ENCODE data around the gene CLDN34. TPM values are rescaled to one million over a fixed set of nuclear protein-coding genes. Genes with fewer than 3 reads are reported as not detected.

Gene CLDN34
- total RNA-seq, 1 experiment from 2014 or later = 0.38 TPM

- no peak for DNase-seq
- Mint-ChIP-seq H3K4me1 (ENCODE audit: low read depth, unreplicated experiment) (no peaks in the 10 kb centered on the region), H3K36me3 (ENCODE audit: insufficient read depth, unreplicated experiment) (no peaks in the 10 kb centered on the region), H3K27ac (ENCODE audit: unreplicated experiment) (no peak overlapping the region), H3K9me3 (ENCODE audit: low read depth, unreplicated experiment) (peaks cover 6% of the 10 kb centered on the region), H3K4me3 (ENCODE audit: low read depth, unreplicated experiment) (no peak overlapping the region), H3K27me3 (ENCODE audit: unreplicated experiment) (no peaks in the 10 kb centered on the region)
- TF ChIP-seq CTCF (IDR thresholded peaks at IDR 0.05; ENCODE audit: unreplicated experiment) = no peak
- intact Hi-C loops (cut with micrococcal nuclease; ENCODE audit: unreplicated experiment) = no loop called here
- no TSS peak for BruUV-seq (replicated peaks)
- CTCF ChIA-PET = no interaction called here
Observed at GRCh38 chrX:9955506-9955905, 11.7 kb upstream of the CLDN34 start.

DNA sequence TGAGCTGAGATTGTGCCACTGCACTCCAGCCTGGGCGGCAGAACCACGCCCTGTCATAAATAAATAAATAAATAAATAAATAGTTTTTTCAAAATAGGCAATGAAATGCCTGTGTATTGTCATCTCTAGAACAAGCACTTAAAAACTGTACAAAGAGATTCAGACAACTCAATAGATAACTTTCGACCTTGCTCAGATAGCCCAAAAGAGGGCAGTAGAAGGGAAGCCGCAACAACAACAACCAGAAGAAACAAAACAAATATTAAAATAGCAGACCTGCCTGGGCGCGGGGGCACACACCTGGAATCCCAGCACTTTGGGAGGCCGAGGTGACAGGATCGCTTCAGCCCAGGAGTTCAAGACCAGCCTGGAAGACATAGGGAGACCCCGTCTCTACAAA is 9.4 kb upstream of the CLDN34 start:
- DNase-seq = no peak
- intact Hi-C loops (cut with micrococcal nuclease; ENCODE audit: unreplicated experiment) = no loop called here
- H3K4me3 Mint-ChIP-seq (ENCODE audit: low read depth, unreplicated experiment) = no peak overlapping the region
- H3K36me3 Mint-ChIP-seq (ENCODE audit: insufficient read depth, unreplicated experiment) = no peaks in the 10 kb centered on the region
- H3K9me3 Mint-ChIP-seq (ENCODE audit: low read depth, unreplicated experiment) = no peaks in the 10 kb centered on the region
- no peak for TF ChIP-seq CTCF (IDR thresholded peaks at IDR 0.05; ENCODE audit: unreplicated experiment)
- H3K27ac Mint-ChIP-seq (ENCODE audit: unreplicated experiment) = no peak overlapping the region
- CTCF ChIA-PET = interaction anchor here (0.6 kb wide), 1 partner anchor 140 kb away, joined by 4 read pairs; no protein-coding TSS in a partner anchor
- no peaks in the 10 kb centered on the region for H3K4me1 Mint-ChIP-seq (ENCODE audit: low read depth, unreplicated experiment)
- no TSS peak for BruUV-seq (replicated peaks)
- H3K27me3 Mint-ChIP-seq (ENCODE audit: unreplicated experiment) = no peaks in the 10 kb centered on the region

- TF ChIP-seq CTCF (IDR thresholded peaks at IDR 0.05; ENCODE audit: unreplicated experiment) = no peak
- CTCF ChIA-PET = interaction anchor here (0.6 kb wide), 1 partner anchor 140 kb away, joined by 4 read pairs; no protein-coding TSS in a partner anchor
- H3K4me3 Mint-ChIP-seq (ENCODE audit: low read depth, unreplicated experiment) = no peak overlapping the region
- H3K36me3 Mint-ChIP-seq (ENCODE audit: insufficient read depth, unreplicated experiment) = no peaks in the 10 kb centered on the region
- BruUV-seq (replicated peaks) = no TSS peak
- no peaks in the 10 kb centered on the region for H3K9me3 Mint-ChIP-seq (ENCODE audit: low read depth, unreplicated experiment)
- intact Hi-C loops (cut with micrococcal nuclease; ENCODE audit: unreplicated experiment) = no loop called here
- H3K4me1 Mint-ChIP-seq (ENCODE audit: low read depth, unreplicated experiment) = no peaks in the 10 kb centered on the region
- no peaks in the 10 kb centered on the region for H3K27me3 Mint-ChIP-seq (ENCODE audit: unreplicated experiment)
- DNase-seq = no peak
- no peak overlapping the region for H3K27ac Mint-ChIP-seq (ENCODE audit: unreplicated experiment)
Observed at GRCh38 chrX:9958183-9958582, 9.0 kb upstream of the CLDN34 start.

GRCh38 chrX:9961750-9962149 is 5.4 kb upstream of the CLDN34 start:
- no peak overlapping the region for H3K4me3 Mint-ChIP-seq (ENCODE audit: low read depth, unreplicated experiment)
- H3K36me3 Mint-ChIP-seq (ENCODE audit: insufficient read depth, unreplicated experiment) = no peaks in the 10 kb centered on the region
- no peak for TF ChIP-seq CTCF (IDR thresholded peaks at IDR 0.05; ENCODE audit: unreplicated experiment)
- CTCF ChIA-PET = no interaction called here
- no peaks in the 10 kb centered on the region for H3K4me1 Mint-ChIP-seq (ENCODE audit: low read depth, unreplicated experiment)
- intact Hi-C loops (cut with micrococcal nuclease; ENCODE audit: unreplicated experiment) = no loop called here
- no peak for DNase-seq
- H3K27me3 Mint-ChIP-seq (ENCODE audit: unreplicated experiment) = no peaks in the 10 kb centered on the region
- H3K27ac Mint-ChIP-seq (ENCODE audit: unreplicated experiment) = no peak overlapping the region
- H3K9me3 Mint-ChIP-seq (ENCODE audit: low read depth, unreplicated experiment) = no peaks in the 10 kb centered on the region
- BruUV-seq (replicated peaks) = no TSS peak
